HUES6 (cell line): ENCODE results near the gene MAN1A1.

Source experiments
- H3K27ac ChIP-seq: 2 replicates; pipeline ENCODE4 v1.7.0; 2013; ENCODE audit warnings: low read depth, mild to moderate bottlenecking, low read length, inconsistent platforms
- H3K27me3 ChIP-seq: 2 replicates; pipeline ENCODE4 v1.6.1; 2013; ENCODE audit warnings: low read length; ENCODE audit not compliant: control insufficient read depth, insufficient read depth
- H3K36me3 ChIP-seq: 2 replicates; pipeline ENCODE4 v1.6.1; 2013; ENCODE audit warnings: low read length; ENCODE audit not compliant: control insufficient read depth, insufficient read depth
- H3K4me1 ChIP-seq: 2 replicates; pipeline ENCODE4 v1.6.1; 2013; ENCODE audit warnings: low read length; ENCODE audit not compliant: control insufficient read depth, insufficient read depth
- H3K4me3 ChIP-seq: 2 replicates; pipeline ENCODE4 v1.5.1; 2013; ENCODE audit warnings: low read depth, low read length
- H3K9ac ChIP-seq: one replicate; pipeline ENCODE4 v1.6.1; 2013; ENCODE audit warnings: mild to moderate bottlenecking, low read length
- H3K9me3 ChIP-seq: 2 replicates; pipeline ENCODE4 v1.6.1; 2013; ENCODE audit warnings: low read depth, low read length; ENCODE audit not compliant: control insufficient read depth, insufficient read depth

Gene MAN1A1

DNA sequence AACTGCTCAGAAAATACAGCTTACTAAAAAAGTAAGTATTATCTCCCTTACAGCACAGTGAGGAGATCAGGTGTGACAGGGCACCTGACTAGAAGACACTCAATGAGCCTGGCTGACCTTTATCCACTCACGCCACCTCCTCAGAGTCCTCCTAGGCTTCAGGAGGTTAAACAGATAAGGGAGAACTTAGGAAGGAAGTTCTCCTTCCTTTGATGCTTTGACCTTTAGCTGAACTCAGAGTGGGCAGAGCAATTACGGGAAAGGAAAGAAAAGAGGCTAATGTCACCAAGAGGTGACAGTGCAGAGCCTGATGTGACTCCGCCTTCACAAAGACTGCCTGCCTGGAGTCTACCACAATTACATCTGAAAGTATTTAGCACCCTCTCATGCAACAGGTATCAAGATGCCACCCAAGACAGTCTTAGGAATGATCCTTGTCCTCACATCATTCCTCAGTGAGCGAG lies 36.7 kb downstream of the MAN1A1 start:
- Histone ChIP-seq H3K9ac (no peak overlapping the region), H3K4me3 (no peak overlapping the region), H3K27ac (no peak overlapping the region)

DNA sequence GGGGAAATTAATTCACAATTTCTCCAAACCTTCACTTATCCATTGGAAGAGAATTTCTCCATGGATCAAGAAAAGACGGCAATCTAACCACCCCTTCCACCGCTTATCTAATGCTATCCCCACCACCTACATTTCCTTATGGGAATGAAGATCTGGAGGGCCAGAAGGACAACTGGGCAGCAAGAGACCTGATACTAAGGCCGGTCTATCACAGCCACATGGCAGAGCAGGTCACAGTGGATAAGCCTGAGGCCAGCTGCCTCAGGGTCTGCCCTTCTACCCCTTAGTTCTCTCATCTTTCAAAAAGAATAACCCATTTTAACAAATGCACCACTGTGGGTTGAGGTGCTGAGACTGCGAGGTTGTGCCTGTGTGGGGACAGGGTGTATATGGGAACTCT lies 37.1 kb downstream of the MAN1A1 start:
- no peaks in the 10 kb centered on the region for H3K36me3 ChIP-seq

More for the DNA sequence above, 36.7 kb downstream of the MAN1A1 start:
- Histone ChIP-seq H3K27me3 (no peaks in the 10 kb centered on the region), H3K4me1 (peaks cover 18% of the 10 kb centered on the region), H3K36me3 (no peaks in the 10 kb centered on the region), H3K9me3 (no peaks in the 10 kb centered on the region)

DNA sequence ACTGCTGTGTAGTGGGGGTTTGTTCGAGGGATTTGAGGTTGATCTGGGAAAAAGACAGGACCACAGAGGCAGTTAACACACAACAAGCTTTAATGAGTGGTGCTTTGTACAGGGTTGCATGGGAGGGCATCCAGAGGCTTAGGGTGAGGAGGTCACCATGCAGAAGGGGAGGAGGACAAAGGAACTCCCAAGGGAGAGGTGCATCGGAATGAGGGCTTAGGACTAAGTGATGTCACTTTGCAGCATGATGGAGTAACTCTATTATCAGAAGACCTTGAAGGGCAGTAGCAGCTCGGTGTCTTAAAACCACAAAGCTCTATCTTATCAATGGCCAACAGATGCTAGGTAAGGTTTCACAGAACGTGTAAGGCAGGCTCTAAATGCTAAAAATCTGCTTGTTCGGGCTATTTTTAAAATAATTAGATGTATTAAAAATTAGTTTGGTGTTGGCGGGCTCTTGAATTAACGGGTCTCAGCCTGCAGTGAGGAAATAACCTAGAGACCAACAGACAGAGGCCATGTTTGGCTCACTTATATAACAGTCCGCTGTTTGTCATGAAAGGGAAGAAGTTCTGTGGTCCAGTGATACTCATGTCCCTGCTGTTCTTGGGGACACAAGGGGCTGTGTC lies 37.9 kb downstream of the MAN1A1 start:
- Histone ChIP-seq H3K36me3 (no peaks in the 10 kb centered on the region), H3K27me3 (no peaks in the 10 kb centered on the region), H3K4me1 (peaks cover 18% of the 10 kb centered on the region), H3K27ac (no peak overlapping the region), H3K9me3 (no peaks in the 10 kb centered on the region), H3K9ac (no peak overlapping the region), H3K4me3 (no peak overlapping the region)

More for the DNA sequence above, 37.1 kb downstream of the MAN1A1 start:
- H3K27ac ChIP-seq = no peak overlapping the region
- H3K4me1 ChIP-seq = peaks cover 18% of the 10 kb centered on the region
- no peak overlapping the region for H3K9ac ChIP-seq
- H3K9me3 ChIP-seq = no peaks in the 10 kb centered on the region
- no peaks in the 10 kb centered on the region for H3K27me3 ChIP-seq
- H3K4me3 ChIP-seq = no peak overlapping the region

DNA sequence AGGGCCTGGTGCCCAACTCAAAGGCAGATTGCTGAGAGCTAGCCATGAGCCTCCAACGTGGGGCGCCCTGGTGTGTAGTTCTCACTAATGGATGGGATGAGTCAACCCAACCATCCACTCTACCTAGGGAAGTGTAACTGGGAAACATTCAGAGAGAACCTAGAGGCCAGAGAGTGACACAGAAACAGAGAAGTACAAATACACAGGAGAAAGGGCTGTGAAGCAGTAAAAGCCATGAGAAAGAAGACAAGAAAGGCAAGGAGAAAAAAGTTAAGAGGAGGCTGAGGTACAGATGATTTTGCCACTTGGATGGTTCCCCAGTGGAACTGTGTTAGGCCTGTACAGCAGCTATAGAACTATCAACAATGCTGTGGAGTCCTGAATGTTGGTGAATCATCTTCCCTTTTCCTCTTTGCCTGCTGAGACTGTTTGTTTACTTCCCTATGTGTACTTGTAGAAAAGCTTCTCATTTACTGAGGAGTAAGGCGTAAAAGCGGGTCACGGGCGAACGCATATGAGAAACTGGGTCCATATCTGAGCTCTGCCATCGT lies 39.0 kb downstream of the MAN1A1 start:
- Histone ChIP-seq H3K36me3 (no peaks in the 10 kb centered on the region), H3K9ac (no peak overlapping the region), H3K4me3 (no peak overlapping the region), H3K27ac (no peak overlapping the region), H3K9me3 (no peaks in the 10 kb centered on the region), H3K27me3 (no peaks in the 10 kb centered on the region), H3K4me1 (peaks cover 18% of the 10 kb centered on the region)

DNA sequence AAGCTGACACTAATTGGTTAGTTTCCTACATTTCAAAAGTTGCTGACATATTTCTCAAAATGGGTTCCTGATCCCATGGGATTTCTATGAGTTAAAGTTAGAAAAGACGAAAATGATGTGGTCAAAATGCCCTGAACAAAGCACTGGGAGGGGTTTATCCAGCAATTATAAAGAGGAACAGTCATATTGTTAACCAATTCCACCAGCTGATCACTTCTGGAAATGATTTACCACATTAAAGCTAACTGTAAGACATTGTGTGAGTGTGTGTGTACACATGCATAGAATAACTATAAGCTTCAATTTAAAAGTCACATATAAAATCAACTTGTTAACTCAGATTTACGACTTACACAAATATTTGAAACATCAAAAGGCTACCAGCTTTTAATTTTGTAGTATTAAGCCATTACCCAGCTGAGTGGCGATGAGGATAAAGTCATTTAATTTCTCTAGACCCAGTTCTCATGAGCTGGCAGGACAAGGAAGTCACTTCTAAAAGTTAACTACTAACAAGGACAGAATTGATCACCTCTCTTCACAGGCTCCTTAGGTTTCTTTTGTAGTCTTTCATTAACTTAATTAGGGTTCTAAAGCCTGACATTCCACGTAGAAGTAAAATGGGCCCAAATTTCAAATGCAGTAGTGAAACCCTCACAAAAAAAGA lies 40.4 kb downstream of the MAN1A1 start:
- H3K9ac ChIP-seq = no peak overlapping the region
- no peak overlapping the region for H3K27ac ChIP-seq
- no peaks in the 10 kb centered on the region for H3K27me3 ChIP-seq
- H3K36me3 ChIP-seq = no peaks in the 10 kb centered on the region
- no peaks in the 10 kb centered on the region for H3K9me3 ChIP-seq
- H3K4me3 ChIP-seq = no peak overlapping the region
- peaks cover 16% of the 10 kb centered on the region for H3K4me1 ChIP-seq

DNA sequence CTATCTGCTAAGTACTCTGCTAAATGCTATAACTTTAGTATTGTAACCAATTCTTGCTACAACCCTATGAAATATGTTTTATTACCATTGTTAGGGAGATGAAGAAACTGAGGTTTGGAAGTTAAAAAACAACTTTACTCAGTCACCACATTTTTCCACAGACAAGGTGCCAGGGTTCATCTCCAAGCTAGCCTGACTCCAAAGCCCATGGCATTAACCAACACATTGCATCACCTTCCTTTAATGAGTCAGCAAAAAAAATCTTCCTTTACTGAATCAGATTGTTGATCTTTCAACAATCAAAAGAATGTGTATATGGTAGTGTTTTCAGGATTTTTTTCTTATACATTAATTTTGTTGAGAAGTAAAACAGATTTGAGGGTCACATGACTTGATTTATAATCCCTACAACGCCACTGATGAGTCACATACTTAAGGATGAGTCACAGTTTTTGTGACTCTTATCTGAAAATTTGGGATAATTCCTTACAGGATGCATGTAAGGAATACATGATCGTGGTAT lies 41.5 kb downstream of the MAN1A1 start:
- Histone ChIP-seq H3K4me1 (peaks cover 16% of the 10 kb centered on the region), H3K27me3 (no peaks in the 10 kb centered on the region), H3K9me3 (no peaks in the 10 kb centered on the region), H3K9ac (no peak overlapping the region), H3K36me3 (no peaks in the 10 kb centered on the region), H3K4me3 (no peak overlapping the region), H3K27ac (peak overlapping the region; percentile 71; the same call in 1 of the 2 replicates)

DNA sequence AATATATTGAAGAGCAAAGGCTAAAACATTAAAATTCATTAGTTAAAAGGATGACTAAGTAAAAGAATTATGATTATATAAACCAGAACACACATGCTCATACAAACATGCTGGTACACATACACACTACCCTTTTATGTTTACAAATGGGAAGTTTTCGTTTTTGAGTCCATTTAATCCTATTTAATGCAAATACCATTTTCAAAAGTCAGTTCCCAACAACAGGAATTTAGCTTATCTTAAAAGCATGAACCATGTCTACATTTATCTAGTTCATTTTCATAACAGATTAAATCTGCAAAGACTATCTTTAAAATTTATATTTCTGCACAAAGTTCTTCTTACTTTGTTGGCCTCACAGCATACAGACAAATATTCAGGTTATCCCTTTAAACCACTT lies 42.5 kb downstream of the MAN1A1 start:
- Histone ChIP-seq H3K9me3 (no peaks in the 10 kb centered on the region), H3K27ac (no peak overlapping the region), H3K4me1 (peaks cover 16% of the 10 kb centered on the region), H3K36me3 (no peaks in the 10 kb centered on the region), H3K27me3 (no peaks in the 10 kb centered on the region), H3K4me3 (no peak overlapping the region), H3K9ac (no peak overlapping the region)

DNA sequence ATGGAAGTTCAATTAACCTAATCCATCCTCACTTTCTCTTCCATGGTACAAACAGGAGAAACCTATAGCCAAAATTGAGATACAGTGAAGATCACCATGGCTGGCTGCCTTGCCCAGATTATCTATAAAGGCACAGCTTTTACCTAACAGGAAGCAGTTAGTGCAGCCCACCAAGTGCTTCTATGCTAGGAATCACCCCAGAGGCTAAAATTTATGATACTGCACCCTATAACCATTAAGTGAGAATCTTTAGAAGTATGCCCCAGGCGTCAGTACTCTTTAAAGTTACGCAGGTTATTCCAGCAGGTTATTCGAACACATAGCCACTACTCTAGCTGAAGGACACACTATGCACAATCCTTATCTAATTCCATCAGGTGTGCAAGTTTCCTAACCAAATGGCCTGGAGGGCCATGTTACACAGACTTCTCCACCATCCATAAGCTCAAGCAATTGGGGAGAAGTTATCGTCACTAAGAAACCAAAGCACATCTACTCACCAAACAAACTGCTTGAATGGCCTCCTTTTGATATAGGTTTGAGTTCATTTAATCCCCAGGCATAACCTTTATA lies 43.1 kb downstream of the MAN1A1 start:
- H3K27ac ChIP-seq = no peak overlapping the region

DNA sequence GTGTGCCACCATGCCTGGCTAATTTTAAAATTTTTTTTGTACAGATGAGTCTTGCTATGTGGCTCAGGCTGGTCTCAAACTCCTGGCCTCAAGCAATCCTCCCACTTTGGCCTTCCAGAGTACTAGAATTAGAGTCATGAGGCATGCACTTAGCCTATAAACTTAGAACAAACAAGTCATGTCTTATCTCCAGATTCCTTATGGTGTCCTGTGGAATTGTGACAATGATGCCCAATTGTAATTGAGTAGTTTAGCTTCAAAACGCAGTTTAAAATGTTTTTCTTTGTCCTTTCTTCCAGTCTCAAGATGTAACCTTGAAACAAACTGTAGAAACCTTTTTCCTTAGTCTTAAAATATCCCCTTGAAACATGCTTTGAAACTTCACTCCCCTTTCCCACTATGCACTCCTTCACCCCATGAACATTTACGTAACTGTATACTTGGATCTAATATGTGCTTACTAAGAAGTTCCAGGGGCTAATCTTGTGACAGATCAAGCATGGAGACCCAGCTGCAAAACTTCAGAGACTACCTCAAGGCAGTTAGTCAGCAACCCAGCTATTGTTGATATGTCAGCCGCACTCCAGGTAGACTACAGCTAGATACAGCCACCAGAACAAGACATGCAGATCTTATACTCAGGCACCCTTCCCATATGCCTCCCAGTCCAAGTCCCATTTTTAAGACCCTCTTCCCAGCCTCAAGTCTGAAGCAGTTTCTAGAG lies 46.2 kb downstream of the MAN1A1 start:
- Histone ChIP-seq H3K27ac (no peak overlapping the region), H3K9me3 (no peaks in the 10 kb centered on the region), H3K36me3 (no peaks in the 10 kb centered on the region), H3K27me3 (no peaks in the 10 kb centered on the region), H3K4me3 (no peak overlapping the region), H3K9ac (no peak overlapping the region), H3K4me1 (peaks cover 4% of the 10 kb centered on the region)

More for the DNA sequence above, 43.1 kb downstream of the MAN1A1 start:
- Histone ChIP-seq H3K4me1 (peaks cover 16% of the 10 kb centered on the region), H3K27me3 (no peaks in the 10 kb centered on the region), H3K4me3 (no peak overlapping the region), H3K9ac (no peak overlapping the region), H3K36me3 (no peaks in the 10 kb centered on the region), H3K9me3 (no peaks in the 10 kb centered on the region)

DNA sequence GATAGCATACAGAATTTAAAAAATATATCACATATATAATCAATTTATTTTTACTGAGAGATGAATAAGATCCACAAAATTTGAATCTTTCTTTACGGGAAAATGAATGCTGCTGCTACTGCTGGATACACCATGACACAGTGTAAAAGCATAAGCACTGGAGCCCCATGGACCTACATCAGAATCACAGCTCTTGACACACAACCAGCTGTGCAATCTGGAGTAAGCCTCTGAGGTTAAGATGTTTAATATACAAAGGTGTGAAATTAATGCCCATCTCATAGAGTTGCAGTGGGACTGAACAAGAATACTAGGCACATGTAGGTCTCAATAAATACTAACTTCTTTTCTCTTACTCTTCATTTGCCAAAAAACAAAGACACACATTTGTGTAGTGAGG lies 48.1 kb downstream of the MAN1A1 start:
- no peak overlapping the region for H3K4me3 ChIP-seq
- no peaks in the 10 kb centered on the region for H3K9me3 ChIP-seq
- no peaks in the 10 kb centered on the region for H3K27me3 ChIP-seq
- no peak overlapping the region for H3K27ac ChIP-seq
- H3K4me1 ChIP-seq = peaks cover 4% of the 10 kb centered on the region
- H3K36me3 ChIP-seq = no peaks in the 10 kb centered on the region
- H3K9ac ChIP-seq = no peak overlapping the region
